Panc1 (cell line): ENCODE results near the gene ANK3. TPM values are rescaled to one million over a fixed set of nuclear protein-coding genes. Genes with fewer than 3 reads are reported as not detected.

Experiments used
- ATAC-seq: fragments of 200-7000 bp; cut with Tn5 transposase; 2 replicates; pipeline ENCODE4 v1.9.1; 2020; ENCODE audit warnings: mild to moderate bottlenecking, moderate library complexity
- BruUV-seq: library from RNA; stranded (reverse); fragments of 400-500 nt; replicated peaks from 2 replicates; lab custom pipeline; 2021; lab: Mats Ljungman, UMichigan
- CTCF ChIA-PET: fragments of 300-600 bp; sonication (Branson Sonifier 250); formaldehyde crosslinking; loops from one replicate; lab custom pipeline; 2022; ENCODE audit warnings: antibody characterized with exemption; lab: Charles Lee
- POLR2A ChIA-PET: fragments of 300-600 bp; sonication (Branson Sonifier 250); formaldehyde crosslinking; loops from one replicate; lab custom pipeline; 2022; ENCODE audit warnings: antibody characterized with exemption; lab: Charles Lee
- DNase-seq: peaks from one replicate; pipeline ENCODE4 v3.0.0-alpha.2; 2010; ENCODE audit warnings: low read depth, low spot score
- H3K27ac ChIP-seq: 2 replicates; pipeline ENCODE4 v1.5.1; 2011; ENCODE audit warnings: mild to moderate bottlenecking, low read length, inconsistent platforms
- H3K27me3 ChIP-seq: fragments of 200-500 bp; sonication (Bioruptor generic); 2 replicates; pipeline ENCODE4 v1.6.0; 2014; ENCODE audit warnings: low read length, inconsistent platforms; ENCODE audit not compliant: control insufficient read depth, insufficient read depth
- H3K36me3 ChIP-seq: fragments of 200-500 bp; sonication (Bioruptor generic); 2 replicates; pipeline ENCODE4 v1.5.1; 2014; ENCODE audit warnings: inconsistent platforms, mild to moderate bottlenecking, low read length, moderate library complexity; ENCODE audit not compliant: control insufficient read depth, insufficient read depth
- H3K4me1 ChIP-seq: 2 replicates; pipeline ENCODE4 v1.5.1; 2011; ENCODE audit warnings: inconsistent platforms, mild to moderate bottlenecking, low read length, moderate library complexity; ENCODE audit not compliant: control insufficient read depth, insufficient read depth
- H3K4me3 ChIP-seq, 2 experiments: 2 replicates each; pipeline ENCODE4 v1.5.1; 2011 to 2012; ENCODE audit warnings: low read depth in 2 of 2, low read length in 2 of 2, mild to moderate bottlenecking in 2 of 2, inconsistent platforms in 1 of 2, moderate library complexity in 1 of 2
- H3K9me3 ChIP-seq: fragments of 200-500 bp; sonication (Bioruptor generic); 2 replicates; pipeline ENCODE4 v1.5.1; 2014; ENCODE audit warnings: low read depth, mild to moderate bottlenecking, inconsistent platforms, low read length, moderate library complexity; ENCODE audit not compliant: control insufficient read depth, insufficient read depth
- CTCF ChIP-seq: fragments of 450-650 bp; IDR thresholded peaks from 2 replicates; pipeline ENCODE4 v1.5.1; 2017; ENCODE audit warnings: mild to moderate bottlenecking
- POLR2AphosphoS5 ChIP-seq: IDR thresholded peaks from 2 replicates; pipeline ENCODE4 v1.6.1; 2012; ENCODE audit warnings: mild to moderate bottlenecking, low read depth, low read length, moderate library complexity
- REST ChIP-seq, 2 experiments: IDR thresholded peaks; 2 replicates each; pipeline ENCODE4 v1.6.1; 2011 to 2012; ENCODE audit warnings: low read depth in 2 of 2, control low read depth in 1 of 2, low read length in 1 of 2, mild to moderate bottlenecking in 1 of 2, moderate library complexity in 1 of 2; ENCODE audit not compliant: insufficient read depth in 1 of 2
- SIN3A ChIP-seq: IDR thresholded peaks from 2 replicates; pipeline ENCODE4 v1.6.1; 2012; ENCODE audit warnings: low read depth, mild to moderate bottlenecking, low read length, moderate library complexity, borderline replicate concordance; ENCODE audit not compliant: insufficient read depth
- TCF7L2 ChIP-seq: IDR thresholded peaks from 2 replicates; pipeline ENCODE4 v1.6.1; 2011; ENCODE audit warnings: mild to moderate bottlenecking, low read depth, low read length, inconsistent platforms
- in situ Hi-C: cut with HindIII; loops from 2 replicates; pipeline ENCODE4 v1.10.0; 2016; ENCODE audit warnings: low sequenced_read_pairs, low pct_unique_long_range_greater_than_20kb
- intact Hi-C: fragments of 100-400 bp; cut with micrococcal nuclease; formaldehyde crosslinking; loops from one replicate; pipeline ENCODE4 v1.10.0; 2022; ENCODE audit not compliant: unreplicated experiment
- total RNA-seq: library from RNA; stranded (reverse); gene quantifications from one replicate; pipeline ENCODE4 v1.2.1, GENCODE V29; 2021; ENCODE audit not compliant: unreplicated experiment

Gene ANK3
- total RNA-seq, 1 experiment from 2014 or later: 2.5 TPM

- ATAC-seq: no peak
- no peak for DNase-seq
- no peak overlapping the region for H3K4me3 ChIP-seq
- CTCF ChIA-PET: no interaction called here
- intact Hi-C loops (no loop called here), in situ Hi-C loops (no loop called here)
- no peak overlapping the region for H3K27ac ChIP-seq
- no peaks in the 10 kb centered on the region for H3K27me3 ChIP-seq
- H3K9me3 ChIP-seq: no peaks in the 10 kb centered on the region
- no peak for TF ChIP-seq CTCF
- POLR2A ChIA-PET: no interaction called here
- H3K36me3 ChIP-seq: no peaks in the 10 kb centered on the region
- no peaks in the 10 kb centered on the region for H3K4me1 ChIP-seq
- BruUV-seq: no TSS peak
Measured at GRCh38 chr10:60253484-60253883, 136.2 kb downstream of the ANK3 start.

GRCh38 chr10:60252688-60253087, 137.0 kb downstream of the ANK3 start:
- Histone ChIP-seq H3K27ac (no peak overlapping the region), H3K4me1 (no peaks in the 10 kb centered on the region), H3K9me3 (no peaks in the 10 kb centered on the region), H3K4me3 (no peak overlapping the region), H3K27me3 (no peaks in the 10 kb centered on the region), H3K36me3 (no peaks in the 10 kb centered on the region)
- TF ChIP-seq POLR2AphosphoS5: no peak
- TF ChIP-seq TCF7L2: no peak
- TF ChIP-seq REST (IDR thresholded peaks at IDR 0.05; ENCODE audit: insufficient read depth in 1 of 2, low read depth in 2 of 2, low read length in 1 of 2): no peak
- TF ChIP-seq CTCF: no peak; the same call in 1 of the 2 replicates
- no peak for TF ChIP-seq SIN3A
- BruUV-seq: no TSS peak
- ChIA-PET CTCF (no interaction called here), POLR2A (no interaction called here)
- ATAC-seq (no peak), DNase-seq (no peak)
- in situ Hi-C loops: no loop called here
- intact Hi-C loops: no loop called here

GRCh38 chr10:60246382-60246781, 143.3 kb downstream of the ANK3 start:
- Histone ChIP-seq H3K27ac (no peak overlapping the region), H3K4me1 (no peaks in the 10 kb centered on the region), H3K27me3 (no peaks in the 10 kb centered on the region), H3K4me3 (no peak overlapping the region), H3K36me3 (no peaks in the 10 kb centered on the region), H3K9me3 (no peaks in the 10 kb centered on the region)
- intact Hi-C loops (no loop called here), in situ Hi-C loops (no loop called here)
- DNase-seq (no peak), ATAC-seq (no peak)
- CTCF ChIA-PET: no interaction called here
- POLR2A ChIA-PET: no interaction called here
- no peak for TF ChIP-seq SIN3A
- TF ChIP-seq TCF7L2: no peak
- TF ChIP-seq CTCF: no peak
- TF ChIP-seq REST (IDR thresholded peaks at IDR 0.05; ENCODE audit: insufficient read depth in 1 of 2, low read depth in 2 of 2, low read length in 1 of 2): no peak
- no peak for TF ChIP-seq POLR2AphosphoS5
- no TSS peak for BruUV-seq
